ENCODE data around the gene FLYWCH1. TPM values are rescaled to one million over a fixed set of nuclear protein-coding genes. Genes with fewer than 3 reads are reported as not detected.

The FLYWCH1 gene
- total RNA-seq, 1 experiment from 2014 or later = 23.3 TPM

DNA sequence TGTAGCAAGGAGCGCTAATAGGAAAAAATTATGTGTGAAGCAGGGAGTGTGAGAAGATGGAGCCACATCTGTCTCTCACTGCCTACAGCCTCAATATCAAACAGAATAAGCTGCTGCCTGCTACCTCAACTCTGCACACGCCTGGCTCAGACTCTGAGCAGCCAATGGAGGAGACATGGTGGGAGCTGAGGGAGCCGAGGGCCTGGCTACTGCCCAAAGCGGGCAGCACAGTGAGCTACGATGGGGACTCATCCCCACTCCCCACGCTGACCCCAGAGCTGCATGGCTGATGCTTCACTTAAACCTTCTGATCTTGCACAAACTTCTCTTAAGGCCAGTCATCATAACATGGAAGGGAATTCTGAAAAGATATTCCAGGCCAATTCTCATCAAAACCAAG is 39.8 kb upstream of the FLYWCH1 start:
- CTCF ChIA-PET = no interaction called here
- no TSS peak for BruUV-seq (replicated peaks)
- peaks cover 3% of the 10 kb centered on the region for H3K27me3 Mint-ChIP-seq (ENCODE audit: insufficient read depth, unreplicated experiment)

GRCh38 chr16:2874032-2874911 is 37.5 kb upstream of the FLYWCH1 start:
- Mint-ChIP-seq H3K27ac (ENCODE audit: unreplicated experiment) (no peak overlapping the region), H3K4me1 (ENCODE audit: low read depth, unreplicated experiment) (no peaks in the 10 kb centered on the region), H3K4me3 (ENCODE audit: unreplicated experiment) (no peak overlapping the region), H3K27me3 (ENCODE audit: insufficient read depth, unreplicated experiment) (peaks cover 3% of the 10 kb centered on the region), H3K36me3 (ENCODE audit: insufficient read depth, unreplicated experiment) (no peaks in the 10 kb centered on the region), H3K9me3 (ENCODE audit: unreplicated experiment) (no peaks in the 10 kb centered on the region)
- Histone ChIP-seq H3K27me3 (replicated peaks; ENCODE audit: control insufficient read depth, insufficient read depth, low read length) (no peaks in the 10 kb centered on the region), H3K36me3 (ENCODE audit: control insufficient read depth, insufficient read depth, low read length) (no peaks in the 10 kb centered on the region), H3K4me3 (ENCODE audit: low read depth, low read length) (no peak overlapping the region), H3K9me3 (0 out of 2 replicates have a peak, but pooled peaks cover under 1% of the 10 kb centered on the region), H3K4me1 (no peaks in the 10 kb centered on the region)
- POLR2A ChIA-PET = interaction anchor here (0.6 to 0.7 kb wide), 3 partner anchors 9 to 60 kb away, joined by 3 to 6 read pairs (median 4); partner anchors contain the start of gene FLYWCH2
- intact Hi-C loops (cut with micrococcal nuclease; ENCODE audit: unreplicated experiment) = loop anchor here (2.0 to 5.0 kb wide), 2 partner anchors 43 to 53 kb away; no protein-coding TSS in a partner anchor
- BruUV-seq (replicated peaks) = no TSS peak
- CTCF ChIA-PET = interaction anchor here (0.6 to 1.6 kb wide), 8 partner anchors 12 to 154 kb away, joined by 3 to 10 read pairs (median 4); partner anchors contain the start of gene FLYWCH1
- TF ChIP-seq CTCF (IDR thresholded peaks at IDR 0.05; ENCODE audit: insufficient read depth in 1 of 2, low read depth in 1 of 2, low read length in 1 of 2, severe bottlenecking in 1 of 2, unreplicated experiment in 1 of 2) = no peak
- no peak for DNase-seq

More for the DNA sequence above, 39.8 kb upstream of the FLYWCH1 start:
- no peaks in the 10 kb centered on the region for H3K4me1 Mint-ChIP-seq (ENCODE audit: low read depth, unreplicated experiment)
- intact Hi-C loops (cut with micrococcal nuclease; ENCODE audit: unreplicated experiment) = loop anchor here (5.0 kb wide), 1 partner anchor 45 kb away; no protein-coding TSS in a partner anchor
- no peak for TF ChIP-seq CTCF (IDR thresholded peaks at IDR 0.05; ENCODE audit: insufficient read depth in 1 of 2, low read depth in 1 of 2, low read length in 1 of 2, severe bottlenecking in 1 of 2, unreplicated experiment in 1 of 2)
- H3K36me3 ChIP-seq (ENCODE audit: control insufficient read depth, insufficient read depth, low read length) = no peaks in the 10 kb centered on the region
- no peaks in the 10 kb centered on the region for H3K36me3 Mint-ChIP-seq (ENCODE audit: insufficient read depth, unreplicated experiment)
- no peaks in the 10 kb centered on the region for H3K9me3 Mint-ChIP-seq (ENCODE audit: unreplicated experiment)
- no peak overlapping the region for H3K27ac Mint-ChIP-seq (ENCODE audit: unreplicated experiment)
- no peaks in the 10 kb centered on the region for H3K9me3 ChIP-seq
- no peak for DNase-seq
- POLR2A ChIA-PET = interaction anchor here (0.6 kb wide), 1 partner anchor 24 kb away, joined by 3 read pairs; no protein-coding TSS in a partner anchor
- H3K4me3 ChIP-seq (ENCODE audit: low read depth, low read length) = no peak overlapping the region
- H3K4me3 Mint-ChIP-seq (ENCODE audit: unreplicated experiment) = no peak overlapping the region
- no peaks in the 10 kb centered on the region for H3K4me1 ChIP-seq
- no peaks in the 10 kb centered on the region for H3K27me3 ChIP-seq (replicated peaks; ENCODE audit: control insufficient read depth, insufficient read depth, low read length)

DNA sequence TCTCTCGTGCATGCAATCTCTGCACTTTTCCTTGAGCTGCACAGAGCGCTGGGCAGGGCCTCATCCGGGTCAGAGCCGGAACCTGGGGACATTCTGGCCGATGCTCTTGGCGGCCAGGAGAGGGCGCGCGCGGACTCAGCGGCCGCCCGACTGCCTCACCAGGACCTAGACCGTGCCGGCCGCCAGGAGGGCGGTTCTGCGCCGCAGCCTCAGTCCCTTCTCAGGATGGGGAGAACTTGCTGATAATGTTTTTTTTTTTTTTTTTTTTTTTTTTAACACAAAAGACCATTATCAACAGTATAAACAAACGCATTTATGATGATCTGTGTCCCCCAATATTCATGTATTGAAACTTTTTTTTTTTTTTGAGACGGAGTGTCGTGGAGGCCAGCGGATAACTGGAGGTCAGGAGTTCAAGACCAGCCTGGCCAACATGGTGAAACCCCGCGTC is 36.8 kb upstream of the FLYWCH1 start:
- Histone ChIP-seq H3K36me3 (ENCODE audit: control insufficient read depth, insufficient read depth, low read length) (no peaks in the 10 kb centered on the region), H3K9me3 (peaks cover 7% of the 10 kb centered on the region; the same call in 1 of the 2 replicates), H3K4me1 (no peaks in the 10 kb centered on the region), H3K4me3 (ENCODE audit: low read depth, low read length) (no peak overlapping the region), H3K27me3 (replicated peaks; ENCODE audit: control insufficient read depth, insufficient read depth, low read length) (no peaks in the 10 kb centered on the region)
- DNase-seq = peak; percentile 65 to 66
- ChIA-PET CTCF (interaction anchor here (0.6 to 1.6 kb wide), 9 partner anchors 13 to 153 kb away, joined by 3 to 10 read pairs (median 4); partner anchors contain the start of gene FLYWCH1), POLR2A (interaction anchor here (0.6 to 0.7 kb wide), 3 partner anchors 8 to 59 kb away, joined by 3 to 6 read pairs (median 4); partner anchors contain the start of gene FLYWCH2)
- peaks cover under 1% of the 10 kb centered on the region for H3K27me3 Mint-ChIP-seq (ENCODE audit: insufficient read depth, unreplicated experiment)
- no peaks in the 10 kb centered on the region for H3K4me1 Mint-ChIP-seq (ENCODE audit: low read depth, unreplicated experiment)
- no peaks in the 10 kb centered on the region for H3K36me3 Mint-ChIP-seq (ENCODE audit: insufficient read depth, unreplicated experiment)
- H3K9me3 Mint-ChIP-seq (ENCODE audit: unreplicated experiment) = peaks cover 5% of the 10 kb centered on the region
- no TSS peak for BruUV-seq (replicated peaks)
- H3K4me3 Mint-ChIP-seq (ENCODE audit: unreplicated experiment) = no peak overlapping the region
- intact Hi-C loops (cut with micrococcal nuclease; ENCODE audit: unreplicated experiment) = loop anchor here (2.0 to 5.0 kb wide), 2 partner anchors 42 to 52 kb away; no protein-coding TSS in a partner anchor
- TF ChIP-seq CTCF (IDR thresholded peaks at IDR 0.05; ENCODE audit: insufficient read depth in 1 of 2, low read depth in 1 of 2, low read length in 1 of 2, severe bottlenecking in 1 of 2, unreplicated experiment in 1 of 2) = peak; percentile 87 to 88
- H3K27ac Mint-ChIP-seq (ENCODE audit: unreplicated experiment) = no peak overlapping the region

Measured in Caco-2 (cell line).